IMR-90 (cell line): ENCODE measurements around the gene EPPIN. TPM values are rescaled to one million over a fixed set of nuclear protein-coding genes. Genes with fewer than 3 reads are reported as not detected.

ENCODE experiments used
- ATAC-seq: fragments of 200-7000 bp; cut with Tn5 transposase; 2 replicates; pipeline ENCODE4 v1.9.1; 2020; ENCODE audit warnings: low read depth, mild to moderate bottlenecking, moderate library complexity
- BruUV-seq: library from RNA; stranded (reverse); fragments of 400-500 nt; replicated peaks from 2 replicates; lab custom pipeline; 2021; lab: Mats Ljungman, UMichigan
- CTCF ChIA-PET: fragments of 300-600 bp; formaldehyde crosslinking; extraction: SDS; loops from one replicate; lab custom pipeline; 2021; ENCODE audit warnings: antibody characterized with exemption; lab: Yijun Ruan, JAX
- POLR2A ChIA-PET: fragments of 300-600 bp; sonication (Branson Sonifier 250); formaldehyde crosslinking; loops from one replicate; lab custom pipeline; 2022; ENCODE audit warnings: antibody characterized with exemption; ENCODE audit not compliant: unreplicated experiment; lab: Charles Lee
- DNase-seq: peaks from one replicate; pipeline ENCODE4 v3.0.0; 2013
- H2AFZ ChIP-seq: replicated peaks from 2 replicates; pipeline ENCODE3; 2013; ENCODE audit warnings: low read length, mild to moderate bottlenecking; ENCODE audit not compliant: poor library complexity
- H2AK5ac ChIP-seq: 2 replicates; pipeline ENCODE4 v1.6.1; 2013; ENCODE audit warnings: low read depth, low read length, inconsistent platforms
- H2AK9ac ChIP-seq: replicated peaks from 2 replicates; pipeline ENCODE3; 2013; ENCODE audit warnings: mild to moderate bottlenecking, low read depth, low read length, moderate library complexity; ENCODE audit not compliant: poor library complexity
- H2BK120ac ChIP-seq: 2 replicates; pipeline ENCODE4 v1.6.1; 2013; ENCODE audit warnings: low read depth, low read length, inconsistent platforms
- H2BK15ac ChIP-seq: 3 replicates; pipeline ENCODE4 v1.6.1; 2013; ENCODE audit warnings: low read depth, low read length, inconsistent platforms
- H2BK20ac ChIP-seq: 2 replicates; pipeline ENCODE4 v1.6.1; 2013; ENCODE audit warnings: low read depth, mild to moderate bottlenecking, inconsistent platforms, low read length, moderate library complexity
- H2BK5ac ChIP-seq: 2 replicates; pipeline ENCODE4 v1.6.1; 2013; ENCODE audit warnings: mild to moderate bottlenecking, low read depth, low read length, inconsistent platforms; ENCODE audit not compliant: poor library complexity, severe bottlenecking
- H3K14ac ChIP-seq: replicated peaks from 2 replicates; pipeline ENCODE4 v1.6.1; 2013; ENCODE audit warnings: low read depth, low read length, inconsistent platforms
- H3K18ac ChIP-seq: 2 replicates; pipeline ENCODE4 v1.6.1; 2013; ENCODE audit warnings: low read depth, low read length, control low read depth
- H3K23ac ChIP-seq: 2 replicates; pipeline ENCODE4 v1.6.1; 2013; ENCODE audit warnings: low read depth, low read length, inconsistent platforms
- H3K27ac ChIP-seq: 2 replicates; pipeline ENCODE4 v1.5.1; 2013; ENCODE audit warnings: mild to moderate bottlenecking, control low read depth, low read length; ENCODE audit not compliant: insufficient read depth
- H3K27me3 ChIP-seq: 2 replicates; pipeline ENCODE4 v1.6.1; 2013; ENCODE audit warnings: low read length; ENCODE audit not compliant: control insufficient read depth, insufficient read depth
- H3K36me3 ChIP-seq: 2 replicates; pipeline ENCODE4 v1.6.1; 2013; ENCODE audit warnings: low read length, mixed read lengths; ENCODE audit not compliant: control insufficient read depth, insufficient read depth
- H3K4ac ChIP-seq: 2 replicates; pipeline ENCODE4 v1.6.1; 2013; ENCODE audit warnings: low read depth, low read length, inconsistent platforms
- H3K4me1 ChIP-seq: 2 replicates; pipeline ENCODE4 v1.6.1; 2013; ENCODE audit warnings: low read length, mixed read lengths; ENCODE audit not compliant: control insufficient read depth, insufficient read depth
- H3K4me2 ChIP-seq: 2 replicates; pipeline ENCODE4 v1.6.1; 2013; ENCODE audit warnings: low read depth, mild to moderate bottlenecking, control low read depth, low read length, moderate library complexity
- H3K4me3 ChIP-seq: 2 replicates; pipeline ENCODE4 v1.5.1; 2013; ENCODE audit warnings: low read depth, mild to moderate bottlenecking, control low read depth, low read length, moderate library complexity; ENCODE audit not compliant: insufficient read depth
- H3K56ac ChIP-seq: 2 replicates; pipeline ENCODE4 v1.6.1; 2013; ENCODE audit warnings: low read length, inconsistent platforms; ENCODE audit not compliant: insufficient read depth; ENCODE audit errors: extremely low read depth
- H3K79me1 ChIP-seq, 2 experiments: 2 replicates each; pipeline ENCODE4 v1.6.1; 2013; ENCODE audit warnings: low read length in 2 of 2, inconsistent platforms in 1 of 2, low read depth in 1 of 2
- H3K9ac ChIP-seq: 2 replicates; pipeline ENCODE4 v1.6.1; 2013; ENCODE audit warnings: low read depth, low read length, control low read depth
- H3K9me1 ChIP-seq: 2 replicates; pipeline ENCODE4 v1.6.1; 2013; ENCODE audit warnings: low read length, inconsistent platforms; ENCODE audit not compliant: insufficient read depth
- H3K9me3 ChIP-seq: 2 replicates; pipeline ENCODE4 v1.6.1; 2013; ENCODE audit warnings: low read length; ENCODE audit not compliant: control insufficient read depth, insufficient read depth
- H4K20me1 ChIP-seq: 2 replicates; pipeline ENCODE4 v1.6.1; 2013; ENCODE audit warnings: low read length, inconsistent platforms; ENCODE audit not compliant: insufficient read depth
- H4K5ac ChIP-seq: 2 replicates; pipeline ENCODE4 v1.6.1; 2013; ENCODE audit warnings: mild to moderate bottlenecking, low read depth, low read length, control low read depth
- H4K8ac ChIP-seq, 2 experiments: 2 replicates each; pipeline ENCODE4 v1.6.1; 2013; ENCODE audit warnings: low read depth in 2 of 2, low read length in 2 of 2, control low read depth in 1 of 2, inconsistent platforms in 1 of 2
- H4K91ac ChIP-seq: 2 replicates; pipeline ENCODE4 v1.6.1; 2013; ENCODE audit warnings: low read depth, low read length, inconsistent platforms; ENCODE audit not compliant: insufficient read depth
- BHLHE40 ChIP-seq: fragments of 150-350 bp; IDR thresholded peaks from 2 replicates; pipeline ENCODE4 v1.6.1; 2016; ENCODE audit warnings: mild to moderate bottlenecking, low read depth, low read length
- CEBPB ChIP-seq: IDR thresholded peaks from 2 replicates; pipeline ENCODE4 v1.6.1; 2012; ENCODE audit warnings: low read depth, low read length, improper control_type of control experiment
- CHD1 ChIP-seq: IDR thresholded peaks from 2 replicates; pipeline ENCODE4 v1.6.1; 2012; ENCODE audit warnings: low read depth, low read length, improper control_type of control experiment
- CTCF ChIP-seq: conservative IDR thresholded peaks from 2 replicates; pipeline ENCODE4 v1.5.1; 2012; ENCODE audit warnings: mild to moderate bottlenecking, low read depth, low read length, improper control_type of control experiment
- MAZ ChIP-seq: IDR thresholded peaks from 2 replicates; pipeline ENCODE4 v1.6.1; 2012; ENCODE audit warnings: low read depth, mild to moderate bottlenecking, low read length, improper control_type of control experiment, moderate library complexity, borderline replicate concordance
- NFE2L2 ChIP-seq: fragments of 150-350 bp; IDR thresholded peaks from 2 replicates; pipeline ENCODE4 v1.6.1; 2016; ENCODE audit warnings: low read depth, mild to moderate bottlenecking, low read length
- POLR2A ChIP-seq: IDR thresholded peaks from 2 replicates; pipeline ENCODE4 v1.6.1; 2012; ENCODE audit warnings: mild to moderate bottlenecking, low read depth, low read length
- RAD21 ChIP-seq: IDR thresholded peaks from 2 replicates; pipeline ENCODE4 v1.6.1; 2012; ENCODE audit warnings: low read length, improper control_type of control experiment
- RCOR1 ChIP-seq: IDR thresholded peaks from 2 replicates; pipeline ENCODE4 v1.6.1; 2012; ENCODE audit warnings: mild to moderate bottlenecking, low read length, improper control_type of control experiment; ENCODE audit not compliant: insufficient replicate concordance
- RFX5 ChIP-seq: IDR thresholded peaks from 2 replicates; pipeline ENCODE4 v1.8.0; 2012; ENCODE audit warnings: low read depth, mild to moderate bottlenecking, low read length, moderate library complexity
- SMC3 ChIP-seq: fragments of 150-350 bp; IDR thresholded peaks from 2 replicates; pipeline ENCODE4 v1.6.1; 2016; ENCODE audit warnings: low read depth, mild to moderate bottlenecking, antibody characterized with exemption, low read length, moderate library complexity
- WGBS, 2 experiments: methylation state at CpG; one replicate each; pipeline versions ENCODE4 v1.1.5 to v1.1.7; 2013; ENCODE audit warnings: missing lambda C conversion rate in 2 of 2; ENCODE audit not compliant: insufficient read length in 1 of 2; ENCODE audit errors: extremely low coverage in 2 of 2; 5-methylcytosine and 5-hydroxymethylcytosine counted together
- dilution Hi-C: fragments of 300-500 bp; cut with HindIII; formaldehyde crosslinking; loops from one replicate; pipeline ENCODE4 v1.14.3; 2018; ENCODE audit warnings: low sequenced_read_pairs; ENCODE audit not compliant: unreplicated experiment
- in situ Hi-C: fragments of 300-500 bp; cut with MboI; formaldehyde crosslinking; loops from 3 replicates; pipeline ENCODE4 v1.14.3; 2019; ENCODE audit warnings: low sequenced_read_pairs, inconsistent platforms, mixed read lengths
- intact Hi-C: fragments of 100-400 bp; cut with micrococcal nuclease; formaldehyde crosslinking; loops from 2 replicates; pipeline ENCODE4 v1.10.0; 2022
- polyA plus RNA-seq, 3 experiments: library from polyadenylated mRNA; depleted of rRNA; stranded (reverse); fragments of >200 nt; gene quantifications; 2 replicates each; pipeline ENCODE4 v1.2.3, GENCODE V29; 2012; ENCODE audit warnings: low replicate concordance in 1 of 3
- total RNA-seq: library from RNA; depleted of rRNA; stranded (reverse); fragments of >200 nt; gene quantifications from 2 replicates; pipeline ENCODE4 v1.2.3, GENCODE V29; 2012

EPPIN gene
- total and polyA plus RNA-seq, 2 of the 4 experiments (the other 2 are of a cell fraction): not detected

DNA sequence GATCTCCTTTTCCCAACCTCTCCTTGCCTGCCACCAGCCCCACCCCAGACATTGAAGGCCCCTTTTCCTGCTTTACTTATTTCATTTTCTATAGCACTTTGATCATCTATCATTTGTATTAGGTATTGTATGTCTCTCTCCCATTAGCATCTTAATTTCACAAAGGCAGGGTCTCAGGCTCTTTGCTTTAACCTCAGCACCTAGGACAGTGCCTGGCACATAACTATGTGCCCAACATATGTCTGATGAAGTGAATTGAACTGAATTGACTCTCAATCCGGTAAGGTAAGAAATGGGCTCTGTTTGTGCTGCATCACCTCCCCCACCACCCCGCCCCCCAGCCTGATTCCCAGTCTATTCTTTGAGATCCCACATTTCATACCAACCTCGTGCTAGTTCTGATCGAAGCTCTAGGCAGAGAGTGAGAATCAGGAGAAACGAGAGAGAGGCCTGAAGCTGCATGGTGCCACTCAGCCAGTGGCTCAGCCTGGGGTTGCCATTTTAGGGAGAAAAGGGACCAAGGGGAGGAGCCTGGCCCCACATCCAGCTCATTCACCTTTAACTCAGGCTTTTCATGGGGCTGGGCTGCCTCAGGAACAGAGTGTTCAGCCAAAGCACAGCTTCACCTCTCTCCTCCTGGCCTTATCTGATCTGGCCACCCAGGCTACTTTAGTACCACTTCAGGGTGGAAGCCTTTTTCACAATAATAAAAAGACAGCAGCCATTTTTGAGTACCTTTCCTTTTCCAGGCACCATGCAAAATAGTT is 31.9 kb downstream of the EPPIN start, which contains the start of gene SPINT3:
Gene SPINT3, minus strand, starts transcription at position 476 of the 767 bp plus-strand sequence. Its CDS starts 14 bp downstream, at position 462.
- Histone ChIP-seq H3K9me3 (no peaks in the 10 kb centered on the region), H3K23ac (no peak within 1 kb of the TSS), H3K4me2 (no peak within 1 kb of the TSS), H2BK120ac (no peak within 1 kb of the TSS), H3K56ac (no peak within 1 kb of the TSS), H3K4me1 (no peaks in the 10 kb centered on the region), H2AK5ac (no peak within 1 kb of the TSS), H3K27ac (no peak within 1 kb of the TSS), H2BK5ac (no peak within 1 kb of the TSS), H4K20me1 (no peaks in the 10 kb centered on the region), H3K4ac (no peak within 1 kb of the TSS), H3K36me3 (no peaks in the 10 kb centered on the region), H2AK9ac (no peak within 1 kb of the TSS), H4K8ac (no peak within 1 kb of the TSS), H2BK15ac (no peak within 1 kb of the TSS), H3K18ac (no peak within 1 kb of the TSS), H3K27me3 (no peaks in the 10 kb centered on the region), H3K14ac (no peak within 1 kb of the TSS), H3K9me1 (no peaks in the 10 kb centered on the region), H2AFZ (no peak within 1 kb of the TSS), H3K4me3 (no peak within 1 kb of the TSS), H4K5ac (no peak within 1 kb of the TSS), H4K91ac (no peak within 1 kb of the TSS), H3K9ac (no peak within 1 kb of the TSS), H2BK20ac (no peak within 1 kb of the TSS), H3K79me1 (no peaks in the 10 kb centered on the region)
- no CpG with 5 or more reads among the region's 5 CpGs for WGBS, 2 experiments
- no peak for TF ChIP-seq RFX5
- no peak for TF ChIP-seq NFE2L2
- TF ChIP-seq CTCF: no peak
- TF ChIP-seq POLR2A: no peak
- TF ChIP-seq MAZ: no peak
- TF ChIP-seq SMC3: no peak
- TF ChIP-seq CHD1: no peak
- no peak for TF ChIP-seq RCOR1
- no peak for TF ChIP-seq BHLHE40
- no peak for TF ChIP-seq CEBPB
- no peak for TF ChIP-seq RAD21
- DNase-seq (no peak), ATAC-seq (no peak)
- dilution Hi-C loops: no loop called here
- intact Hi-C loops: no loop called here
- no TSS peak for BruUV-seq
- CTCF ChIA-PET: no interaction called here
- POLR2A ChIA-PET: no interaction called here
- in situ Hi-C loops: no loop called here
